ENCODE measurements around the gene ARHGAP15.

Gene ARHGAP15

DNA sequence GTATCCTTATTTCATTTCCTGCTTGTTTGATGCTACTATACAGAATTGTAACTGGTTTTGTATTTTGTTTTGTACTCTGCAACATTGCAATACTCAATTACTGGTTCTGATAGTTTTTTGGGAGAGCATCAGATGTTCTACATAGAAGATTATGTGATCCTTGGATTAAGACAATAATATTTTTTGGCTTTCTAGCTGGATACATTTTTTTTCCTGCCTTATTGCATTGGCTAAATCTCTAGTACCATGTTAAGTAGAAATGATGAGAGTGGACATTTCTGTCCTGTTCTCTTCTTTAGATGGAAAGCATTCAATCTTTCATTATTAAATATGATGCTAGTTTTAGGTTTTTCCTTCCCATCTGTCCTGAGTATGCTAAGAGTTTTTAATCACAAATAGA lies 523.5 kb downstream of the ARHGAP15 start:
- no peaks in the 10 kb centered on the region for H3K4me1 ChIP-seq
- no peaks in the 10 kb centered on the region for H3K36me3 ChIP-seq
- no peak overlapping the region for H3K4me3 ChIP-seq
- H3K27ac ChIP-seq: no peak overlapping the region
- H3K9me3 ChIP-seq: peaks cover 5% of the 10 kb centered on the region; the same call in 1 of the 2 replicates
- no peaks in the 10 kb centered on the region for H4K20me1 ChIP-seq
- H3K27me3 ChIP-seq: no peaks in the 10 kb centered on the region
- no peak for TF ChIP-seq Cebpa-rat (IDR thresholded peaks at IDR 0.05)
- no peak overlapping the region for H3K4me2 ChIP-seq
- no peak overlapping the region for H3K9ac ChIP-seq

DNA sequence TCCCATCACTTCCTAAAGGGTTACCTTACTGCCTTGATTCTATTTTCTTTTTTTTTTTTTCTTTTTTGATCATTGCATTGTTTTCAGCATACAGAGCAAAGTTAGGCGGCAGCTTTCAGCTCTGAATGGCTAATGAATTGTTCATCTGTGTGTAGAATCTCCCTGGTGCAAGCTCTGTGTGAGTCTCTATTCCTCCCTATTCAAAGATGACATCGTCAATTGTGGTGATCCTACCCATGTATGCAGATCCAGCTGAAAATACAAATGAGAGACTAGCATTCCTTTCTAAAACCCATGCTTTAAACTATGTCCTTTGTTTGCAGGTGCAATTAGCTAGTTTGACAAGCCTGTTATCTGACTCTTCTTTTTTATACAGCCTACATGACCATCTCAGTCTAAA lies 539.0 kb downstream of the ARHGAP15 start:
- H3K4me2 ChIP-seq: no peak overlapping the region
- H3K27ac ChIP-seq: no peak overlapping the region
- H3K36me3 ChIP-seq: no peaks in the 10 kb centered on the region
- no peak for TF ChIP-seq Cebpa-rat (IDR thresholded peaks at IDR 0.05)
- H4K20me1 ChIP-seq: no peaks in the 10 kb centered on the region
- H3K4me1 ChIP-seq: no peaks in the 10 kb centered on the region
- no peak overlapping the region for H3K9ac ChIP-seq
- H3K4me3 ChIP-seq: no peak overlapping the region
- no peaks in the 10 kb centered on the region for H3K9me3 ChIP-seq
- no peaks in the 10 kb centered on the region for H3K27me3 ChIP-seq

GRCh38 chr2:143674051-143674450 lies 544.8 kb downstream of the ARHGAP15 start:
- no peaks in the 10 kb centered on the region for H3K4me1 ChIP-seq
- no peaks in the 10 kb centered on the region for H3K36me3 ChIP-seq
- no peak overlapping the region for H3K4me3 ChIP-seq

GRCh38 chr2:143675021-143675420 lies 545.8 kb downstream of the ARHGAP15 start:
- H3K4me2 ChIP-seq: no peak overlapping the region
- H3K27ac ChIP-seq: no peak overlapping the region
- no peaks in the 10 kb centered on the region for H4K20me1 ChIP-seq
- no peaks in the 10 kb centered on the region for H3K4me1 ChIP-seq
- TF ChIP-seq Cebpa-rat (IDR thresholded peaks at IDR 0.05): no peak
- H3K27me3 ChIP-seq: no peaks in the 10 kb centered on the region
- H3K9me3 ChIP-seq: no peaks in the 10 kb centered on the region
- no peak overlapping the region for H3K9ac ChIP-seq
- no peaks in the 10 kb centered on the region for H3K36me3 ChIP-seq
- H3K4me3 ChIP-seq: no peak overlapping the region

More at GRCh38 chr2:143674051-143674450, 544.8 kb downstream of the ARHGAP15 start:
- no peak overlapping the region for H3K4me2 ChIP-seq
- H3K27ac ChIP-seq: no peak overlapping the region
- TF ChIP-seq Cebpa-rat (IDR thresholded peaks at IDR 0.05): no peak
- no peaks in the 10 kb centered on the region for H3K27me3 ChIP-seq
- no peak overlapping the region for H3K9ac ChIP-seq
- no peaks in the 10 kb centered on the region for H3K9me3 ChIP-seq
- no peaks in the 10 kb centered on the region for H4K20me1 ChIP-seq

DNA sequence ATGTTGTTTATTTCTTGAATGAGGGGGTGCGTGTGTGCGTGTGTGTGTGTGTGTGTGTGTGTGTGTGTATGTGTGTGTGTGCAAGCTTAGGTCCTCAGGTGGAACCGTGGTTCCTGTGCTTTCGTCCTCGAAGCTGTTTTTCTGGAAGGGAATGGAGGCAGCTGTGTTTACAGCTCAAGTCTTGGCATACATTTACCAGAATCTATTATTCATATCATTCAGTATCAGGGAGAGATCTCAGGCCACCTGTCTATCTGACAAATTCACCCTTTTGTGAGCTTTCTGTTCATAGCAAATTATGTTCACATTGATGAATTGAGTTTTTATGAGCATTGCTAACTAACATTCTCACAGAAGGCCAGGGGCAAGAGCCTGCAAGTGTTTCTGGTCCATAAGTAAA lies 550.4 kb downstream of the ARHGAP15 start:
- H3K9ac ChIP-seq: no peak overlapping the region
- no peaks in the 10 kb centered on the region for H3K4me1 ChIP-seq
- H3K36me3 ChIP-seq: no peaks in the 10 kb centered on the region
- H3K4me2 ChIP-seq: no peak overlapping the region
- no peaks in the 10 kb centered on the region for H3K27me3 ChIP-seq
- H3K27ac ChIP-seq: no peak overlapping the region
- no peaks in the 10 kb centered on the region for H3K9me3 ChIP-seq
- H4K20me1 ChIP-seq: no peaks in the 10 kb centered on the region
- H3K4me3 ChIP-seq: no peak overlapping the region
- no peak for TF ChIP-seq Cebpa-rat (IDR thresholded peaks at IDR 0.05)

DNA sequence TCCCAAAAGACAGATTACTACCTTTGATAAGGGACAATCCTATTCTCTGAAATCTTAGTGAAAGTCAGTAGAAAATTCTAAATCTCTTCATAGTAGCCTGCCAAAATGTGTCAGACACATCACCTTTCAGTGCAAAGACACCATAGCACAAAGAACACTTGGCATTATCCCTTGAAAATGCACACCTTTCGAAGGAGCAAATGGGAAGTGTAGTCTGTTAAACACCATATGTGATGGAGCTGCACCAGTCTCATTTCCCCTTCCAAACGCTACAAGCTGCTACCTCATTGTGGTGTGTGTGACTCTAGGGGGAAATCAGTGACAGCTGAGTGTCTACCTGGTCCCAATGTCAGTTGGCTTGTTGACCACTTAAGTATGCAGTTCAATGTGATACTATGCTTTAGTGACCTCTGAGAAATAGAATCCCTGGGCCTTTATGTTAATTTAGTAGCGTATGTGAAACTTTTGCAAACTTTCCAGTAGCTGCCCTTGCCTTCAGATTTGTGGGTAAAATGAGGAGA lies 551.7 kb downstream of the ARHGAP15 start:
- no peaks in the 10 kb centered on the region for H3K9me3 ChIP-seq

DNA sequence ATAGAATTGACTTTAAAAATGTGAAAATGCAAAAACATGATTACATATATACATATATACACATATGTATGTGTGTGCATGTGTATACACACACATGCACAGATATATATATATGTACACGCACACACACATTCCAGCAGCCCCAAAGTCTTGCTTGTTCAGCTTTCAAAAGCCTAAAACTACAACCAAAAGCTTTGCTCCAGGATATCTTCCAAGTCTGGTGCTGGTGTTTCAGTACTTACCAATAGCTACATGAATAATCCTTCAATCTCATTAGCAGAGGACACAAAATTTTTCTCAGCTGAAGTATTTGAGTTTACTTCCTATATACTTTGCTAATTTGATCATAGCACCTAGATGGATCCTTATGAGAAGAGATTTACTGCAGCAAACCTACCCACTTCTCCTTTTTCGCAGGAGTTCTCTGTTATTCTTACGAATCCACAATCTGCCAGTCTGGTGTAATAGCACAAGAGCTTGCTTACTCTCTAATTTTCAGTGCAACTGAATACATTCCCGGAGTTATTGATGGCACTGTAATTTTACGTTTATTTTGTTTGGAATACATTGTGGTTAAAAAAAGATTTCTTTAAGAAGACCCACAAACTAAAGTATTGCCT lies 553.3 kb downstream of the ARHGAP15 start:
- no peak for TF ChIP-seq Cebpa-rat (IDR thresholded peaks at IDR 0.05)
- Histone ChIP-seq H3K4me2 (no peak overlapping the region), H3K9me3 (no peaks in the 10 kb centered on the region), H4K20me1 (no peaks in the 10 kb centered on the region), H3K27me3 (no peaks in the 10 kb centered on the region), H3K4me3 (no peak overlapping the region), H3K9ac (no peak overlapping the region), H3K4me1 (no peaks in the 10 kb centered on the region), H3K36me3 (no peaks in the 10 kb centered on the region), H3K27ac (no peak overlapping the region)

More for the DNA sequence above, 551.7 kb downstream of the ARHGAP15 start:
- Histone ChIP-seq H3K4me1 (no peaks in the 10 kb centered on the region), H3K36me3 (no peaks in the 10 kb centered on the region), H3K4me2 (no peak overlapping the region), H3K4me3 (no peak overlapping the region), H3K27ac (no peak overlapping the region), H4K20me1 (no peaks in the 10 kb centered on the region), H3K9ac (no peak overlapping the region), H3K27me3 (no peaks in the 10 kb centered on the region)
- TF ChIP-seq Cebpa-rat (IDR thresholded peaks at IDR 0.05): no peak

DNA sequence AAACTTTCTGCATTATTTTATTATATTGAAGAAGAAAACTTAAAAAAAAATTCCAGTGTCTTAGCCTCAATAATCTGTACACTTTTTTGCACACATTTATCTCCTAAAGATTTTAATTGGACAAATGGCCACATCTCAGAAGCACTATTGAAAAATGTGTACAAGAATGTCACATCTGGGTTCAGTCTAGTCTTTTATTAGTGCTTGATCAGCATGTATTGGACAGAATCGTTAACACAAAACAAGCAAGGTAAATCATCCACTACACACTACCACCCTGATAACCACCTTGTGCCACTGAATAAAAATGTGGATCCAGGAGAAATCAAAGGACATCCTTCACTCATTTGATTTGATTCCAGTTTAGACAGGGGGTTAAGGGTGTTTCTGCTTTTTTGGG lies 554.8 kb downstream of the ARHGAP15 start:
- Histone ChIP-seq H3K4me2 (no peak overlapping the region), H3K9ac (no peak overlapping the region), H3K4me1 (no peaks in the 10 kb centered on the region), H3K4me3 (no peak overlapping the region), H3K36me3 (no peaks in the 10 kb centered on the region), H3K9me3 (no peaks in the 10 kb centered on the region), H4K20me1 (no peaks in the 10 kb centered on the region), H3K27ac (no peak overlapping the region), H3K27me3 (no peaks in the 10 kb centered on the region)
- TF ChIP-seq Cebpa-rat (IDR thresholded peaks at IDR 0.05): no peak

DNA sequence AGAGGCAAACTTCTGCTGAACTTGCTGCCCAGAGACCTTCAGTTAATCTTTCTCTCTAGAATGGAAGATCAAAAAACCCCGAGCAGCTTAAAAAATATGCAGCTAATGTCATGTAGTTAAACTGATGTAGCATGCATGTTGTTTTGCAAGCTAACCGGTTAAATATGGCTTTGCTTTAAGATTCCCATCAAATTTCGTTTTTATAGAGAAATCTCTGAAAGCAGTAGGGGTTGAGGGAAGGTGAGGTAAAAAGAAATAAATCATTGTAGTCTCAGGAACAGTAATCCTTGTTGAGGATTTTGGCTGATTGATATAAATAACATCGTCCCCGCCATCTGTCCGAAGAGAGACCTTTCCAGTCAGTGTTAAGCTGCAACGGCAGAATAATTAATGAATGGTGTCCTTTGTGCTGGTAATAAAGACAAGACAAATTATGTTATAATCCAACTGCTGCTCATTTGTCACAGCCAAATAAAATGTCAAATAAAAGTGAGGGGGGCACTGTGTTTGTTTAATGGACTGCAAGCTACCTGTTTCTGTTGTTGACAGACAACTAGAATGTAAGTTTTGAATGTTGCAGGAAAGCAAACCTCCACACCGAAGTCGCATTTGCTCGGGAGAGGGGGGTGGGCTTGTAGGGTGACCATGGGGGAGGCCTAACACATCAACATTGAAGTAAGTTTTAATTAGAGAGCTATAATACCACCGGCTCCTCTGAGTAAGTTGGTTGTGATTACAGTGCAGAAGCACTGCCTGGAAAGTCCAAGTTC lies 555.5 kb downstream of the ARHGAP15 start:
- H4K20me1 ChIP-seq: no peaks in the 10 kb centered on the region
- no peaks in the 10 kb centered on the region for H3K4me1 ChIP-seq
- H3K9me3 ChIP-seq: no peaks in the 10 kb centered on the region
- H3K4me3 ChIP-seq: no peak overlapping the region
- H3K36me3 ChIP-seq: no peaks in the 10 kb centered on the region
- H3K27ac ChIP-seq: no peak overlapping the region
- no peaks in the 10 kb centered on the region for H3K27me3 ChIP-seq
- TF ChIP-seq Cebpa-rat (IDR thresholded peaks at IDR 0.05): no peak
- H3K4me2 ChIP-seq: no peak overlapping the region
- H3K9ac ChIP-seq: no peak overlapping the region

DNA sequence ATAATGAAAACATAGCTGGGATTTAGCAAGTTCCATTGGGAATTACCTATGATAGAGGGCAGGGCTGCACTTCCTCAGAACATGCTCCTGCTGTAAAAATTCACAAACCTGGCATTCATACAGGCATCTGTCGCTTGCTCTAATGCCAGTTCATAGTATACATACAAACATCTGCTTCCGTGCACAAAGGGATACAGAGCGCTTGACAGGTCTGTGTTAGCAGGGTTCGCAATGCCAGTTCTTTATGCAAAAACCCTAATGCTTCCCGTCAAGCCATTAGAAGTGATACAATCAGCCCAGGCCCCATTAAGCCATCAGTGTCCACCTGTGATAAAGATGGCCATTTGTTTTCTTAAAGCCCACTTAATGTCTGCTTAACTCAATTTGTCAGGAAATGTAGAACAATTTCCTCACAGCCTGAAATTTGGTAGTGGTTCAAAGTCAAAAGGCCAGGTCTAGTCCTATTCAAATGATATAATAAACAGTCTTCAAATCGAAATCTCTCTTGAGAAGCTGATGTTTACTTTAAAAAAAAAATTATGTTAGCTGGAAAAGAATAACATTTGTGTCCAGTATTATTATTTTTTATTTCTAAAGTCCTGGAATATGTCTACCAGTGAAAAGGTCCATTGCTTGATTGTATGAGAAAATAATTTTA lies 556.3 kb downstream of the ARHGAP15 start:
- H3K4me1 ChIP-seq: no peaks in the 10 kb centered on the region
- H3K4me3 ChIP-seq: no peak overlapping the region
- H3K9ac ChIP-seq: no peak overlapping the region
- H3K9me3 ChIP-seq: no peaks in the 10 kb centered on the region
- H3K27ac ChIP-seq: no peak overlapping the region
- H3K36me3 ChIP-seq: no peaks in the 10 kb centered on the region
- no peaks in the 10 kb centered on the region for H3K27me3 ChIP-seq
- no peak for TF ChIP-seq Cebpa-rat (IDR thresholded peaks at IDR 0.05)
- H3K4me2 ChIP-seq: no peak overlapping the region
- no peaks in the 10 kb centered on the region for H4K20me1 ChIP-seq

All from BLaER1 (cell line).